ENCODE measurements around the gene KXD1. TPM values are rescaled to one million over a fixed set of nuclear protein-coding genes. Genes with fewer than 3 reads are reported as not detected.

KXD1 gene
- total RNA-seq, 1 experiment from 2014 or later = 138 TPM

- Histone ChIP-seq H4K91ac (ENCODE audit: insufficient read length, low read depth, low read length) (no peak within 1 kb of the TSS), H3K56ac (ENCODE audit: insufficient read length, low read depth, low read length) (no peak within 1 kb of the TSS), H3K27ac (ENCODE audit: insufficient read length, low read depth, low read length) (peak within 1 kb of the TSS; percentile 7), H2BK12ac (ENCODE audit: insufficient read length, low read depth, low read length) (no peak within 1 kb of the TSS), H4K8ac (replicated peaks; ENCODE audit: insufficient read length, low read depth, low read length) (no peak within 1 kb of the TSS), H3K9ac (ENCODE audit: extremely low read depth, insufficient read length, low read length) (peak within 1 kb of the TSS; percentile 57), H3K4ac (ENCODE audit: low read depth, low read length) (no peak within 1 kb of the TSS), H3K4me1 (ENCODE audit: insufficient read depth, low read length) (peaks cover 8% of the 10 kb centered on the region; the same call in 1 of the 2 replicates), H2BK120ac (ENCODE audit: low read depth, low read length, poor library complexity, severe bottlenecking) (no peak within 1 kb of the TSS), H3K18ac (ENCODE audit: insufficient read length, low read depth, low read length) (peak within 1 kb of the TSS; percentile 85), H3K23me2 (ENCODE audit: insufficient read length, low read depth, low read length, poor library complexity, severe bottlenecking) (peaks cover 18% of the 10 kb centered on the region), H3K23ac (ENCODE audit: insufficient read length, low read depth, low read length) (no peak within 1 kb of the TSS), H2AFZ (ENCODE audit: low read length) (no peak within 1 kb of the TSS), H4K5ac (ENCODE audit: insufficient read length, low read depth, low read length) (no peak within 1 kb of the TSS), H2BK5ac (ENCODE audit: insufficient read length, low read length) (no peak within 1 kb of the TSS), H3K14ac (ENCODE audit: insufficient read depth, low read length) (peak within 1 kb of the TSS; percentile 88), H3K9me3 (ENCODE audit: control insufficient read depth, low read depth, low read length) (no peaks in the 10 kb centered on the region), H3K4me2 (ENCODE audit: insufficient read depth, insufficient read length, low read length) (peak within 1 kb of the TSS; percentile 69), H2BK15ac (ENCODE audit: low read depth, low read length) (no peak within 1 kb of the TSS), H4K20me1 (ENCODE audit: control insufficient read depth, insufficient read depth, insufficient read length) (no peaks in the 10 kb centered on the region), H2BK20ac (ENCODE audit: low read depth, low read length, poor library complexity, severe bottlenecking) (no peak within 1 kb of the TSS), H3K79me1 (ENCODE audit: insufficient read depth, low read depth, low read length, poor library complexity, severe bottlenecking) (no peaks in the 10 kb centered on the region), H2AK5ac (ENCODE audit: insufficient read length, low read length) (no peak within 1 kb of the TSS), H3K79me2 (ENCODE audit: insufficient read depth, low read length) (no peaks in the 10 kb centered on the region), H3K27me3 (ENCODE audit: insufficient read depth, low read length) (no peaks in the 10 kb centered on the region), H3T11ph (ENCODE audit: low read length) (no peak within 1 kb of the TSS)
- peak within 1 kb of the TSS; percentile 98 to 99 (median 98) for H3K27ac Mint-ChIP-seq
- H3K4me1 Mint-ChIP-seq = peaks cover 31 to 32% of the 10 kb centered on the region in 2 experiments
- peaks cover 7% of the 10 kb centered on the region for H3K27me3 Mint-ChIP-seq (ENCODE audit: low read depth)
- TF ChIP-seq CTCF (conservative IDR thresholded peaks at IDR 0.05) = peak; percentile 97
- H3K36me3 Mint-ChIP-seq (ENCODE audit: insufficient read depth in 1 of 3, low read depth in 3 of 3) = peaks cover 3 to 16% (median 5%) of the 10 kb centered on the region in 3 experiments; a peak in 6 of 7 replicates
- no CpG with 5 or more reads among the region's 72 CpGs for WGBS (ENCODE audit: extremely low coverage, insufficient read length, low lambda C conversion rate)
- no peaks in the 10 kb centered on the region; a peak in 1 of 5 replicates for H3K9me3 Mint-ChIP-seq
- H3K4me3 Mint-ChIP-seq = peak within 1 kb of the TSS; percentile 77 to 91
- peak; percentile 90 for DNase-seq
These were observed 31.1 kb downstream of the KXD1 start, which contains the start of gene REX1BD for GRCh38 chr19:18588611-18589379. Gene REX1BD, plus strand, starts transcription at chr19:18588798. Its CDS starts 4 bp downstream, at chr19:18588802.
